Mucosa of descending colon (tissue), 3 donors: ENCODE data around the gene POLRMT. TPM values are rescaled to one million over a fixed set of nuclear protein-coding genes. Genes with fewer than 3 reads are reported as not detected.

Source experiments
- ATAC-seq: fragments of 200-7000 bp; cut with Tn5 transposase; one replicate; pipeline ENCODE4 v1.9.1; 2020; ENCODE audit warnings: mild to moderate bottlenecking, moderate library complexity
- DNase-seq, 3 donors: peaks; one replicate each; pipeline ENCODE4 v3.0.0-alpha.2; 2020
- H3K36me3 ChIP-seq: fragments of 200-600 bp; one replicate; pipeline ENCODE4 v1.8.0; 2021; ENCODE audit warnings: low read depth, mild to moderate bottlenecking
- H3K4me1 ChIP-seq: fragments of 200-600 bp; one replicate; pipeline ENCODE4 v1.8.0; 2021; ENCODE audit warnings: low read depth, mild to moderate bottlenecking
- H3K4me3 ChIP-seq: fragments of 200-600 bp; one replicate; pipeline ENCODE4 v1.8.0; 2021; ENCODE audit warnings: mild to moderate bottlenecking
- H3K9me3 ChIP-seq: fragments of 200-600 bp; one replicate; pipeline ENCODE4 v1.8.0; 2021; ENCODE audit warnings: mild to moderate bottlenecking
- intact Hi-C, 2 donors: fragments of 100-400 bp; cut with DNase I in 1 of 2; cut with micrococcal nuclease in 1 of 2; formaldehyde crosslinking; loops; one replicate each; pipeline versions ENCODE4 v1.11.0 to v1.11.1; 2022; cut with DNase I, micrococcal nuclease
- total RNA-seq, 3 donors: library from RNA; stranded (reverse); fragmentation: NEBNext Ultra II Directional in 2 of 3; extraction: Animal tissue kit (Norgen Biotek cat#: 25700) in 2 of 3; gene quantifications; one replicate each; pipeline versions ENCODE4 v1.2.1 to v1.2.4, GENCODE V29; 2021 to 2023
- TF ChIP-seq, protein P1 (sequence below): fragments of 200-600 bp; IDR thresholded peaks from one replicate; pipeline ENCODE4 v1.8.0; 2022; ENCODE audit warnings: antibody characterized with exemption, mild to moderate bottlenecking
- donor health status: DM: no; HTN: no; CAD: no; lungs with moderate emphysema.
- donor health status: DM: no; HTN: no; CAD: no.
- donor health status: DM: no; HTN: yes; CAD: no.

The POLRMT gene
- total RNA-seq, 3 donors from 2014 or later, result 48.3 to 61.1 (median 51.1) TPM

DNA sequence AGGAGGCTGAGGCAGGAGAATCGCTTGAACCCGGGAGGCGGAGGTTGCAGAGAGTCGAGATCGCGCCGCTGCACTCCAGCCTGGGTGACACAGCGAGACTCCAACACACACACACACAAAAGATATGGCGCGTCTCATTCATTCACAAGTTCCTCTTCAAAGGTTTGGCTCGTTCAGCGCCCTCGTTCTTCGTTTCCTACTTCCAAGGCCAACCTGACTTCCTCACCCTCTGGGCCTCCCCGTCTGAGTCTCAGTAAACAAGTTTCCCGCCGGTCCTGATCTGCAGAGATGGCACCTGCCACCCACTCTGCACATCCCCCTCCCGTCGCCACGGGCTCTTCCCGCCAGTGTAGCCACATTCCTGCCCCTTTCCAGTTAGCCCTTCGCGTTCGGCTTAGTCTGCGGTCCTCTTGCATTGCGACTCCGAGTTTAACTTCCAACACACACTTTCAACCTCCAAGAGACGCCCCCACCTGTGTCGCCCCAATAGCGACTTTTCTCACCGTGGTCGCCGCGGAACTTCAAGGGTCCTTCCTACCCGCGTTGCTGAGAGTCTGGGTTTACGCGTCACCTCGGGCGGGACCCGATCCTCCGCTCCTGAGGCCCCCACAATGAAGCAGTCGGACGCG, 62.3 kb downstream of the POLRMT start:
- no peaks in the 10 kb centered on the region for H3K36me3 ChIP-seq
- intact Hi-C loops, result no loop called here
- no peaks in the 10 kb centered on the region for H3K9me3 ChIP-seq
- peaks cover 27% of the 10 kb centered on the region for H3K4me1 ChIP-seq
- DNase-seq (peak; percentile 67 to 78 (median 76)), ATAC-seq (peak; percentile 46)
- TF ChIP-seq, protein P1, sequence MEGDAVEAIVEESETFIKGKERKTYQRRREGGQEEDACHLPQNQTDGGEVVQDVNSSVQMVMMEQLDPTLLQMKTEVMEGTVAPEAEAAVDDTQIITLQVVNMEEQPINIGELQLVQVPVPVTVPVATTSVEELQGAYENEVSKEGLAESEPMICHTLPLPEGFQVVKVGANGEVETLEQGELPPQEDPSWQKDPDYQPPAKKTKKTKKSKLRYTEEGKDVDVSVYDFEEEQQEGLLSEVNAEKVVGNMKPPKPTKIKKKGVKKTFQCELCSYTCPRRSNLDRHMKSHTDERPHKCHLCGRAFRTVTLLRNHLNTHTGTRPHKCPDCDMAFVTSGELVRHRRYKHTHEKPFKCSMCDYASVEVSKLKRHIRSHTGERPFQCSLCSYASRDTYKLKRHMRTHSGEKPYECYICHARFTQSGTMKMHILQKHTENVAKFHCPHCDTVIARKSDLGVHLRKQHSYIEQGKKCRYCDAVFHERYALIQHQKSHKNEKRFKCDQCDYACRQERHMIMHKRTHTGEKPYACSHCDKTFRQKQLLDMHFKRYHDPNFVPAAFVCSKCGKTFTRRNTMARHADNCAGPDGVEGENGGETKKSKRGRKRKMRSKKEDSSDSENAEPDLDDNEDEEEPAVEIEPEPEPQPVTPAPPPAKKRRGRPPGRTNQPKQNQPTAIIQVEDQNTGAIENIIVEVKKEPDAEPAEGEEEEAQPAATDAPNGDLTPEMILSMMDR, result no peak
- peak overlapping the region; percentile 3 for H3K4me3 ChIP-seq

DNA sequence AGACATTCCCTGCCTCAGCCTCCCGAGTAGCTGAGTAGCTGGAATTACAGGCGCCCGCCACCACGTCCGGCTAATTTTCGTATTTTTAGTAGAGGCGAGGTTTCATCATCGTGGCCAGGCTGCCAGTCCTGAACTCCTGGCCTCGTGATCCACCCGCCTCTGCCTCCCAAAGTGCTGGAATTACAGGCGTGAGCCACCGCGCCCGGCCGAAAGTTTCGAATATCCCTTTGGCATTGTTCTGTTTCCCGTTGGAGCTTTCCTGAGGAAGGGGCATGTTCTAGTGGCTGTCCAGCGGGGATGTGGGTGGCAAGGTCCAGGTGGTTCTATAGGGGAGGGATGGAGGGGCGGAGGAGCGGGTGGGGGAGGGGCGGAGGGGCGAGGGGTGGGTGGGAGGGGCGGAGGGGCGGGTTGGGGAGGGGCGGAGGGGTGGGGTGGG, 63.1 kb downstream of the POLRMT start:
- TF ChIP-seq, protein P1, result no peak
- ATAC-seq, result no peak
- Histone ChIP-seq H3K4me3 (no peak overlapping the region), H3K4me1 (peaks cover 19% of the 10 kb centered on the region), H3K9me3 (no peaks in the 10 kb centered on the region), H3K36me3 (no peaks in the 10 kb centered on the region)
- intact Hi-C loops, result no loop called here
- DNase-seq, result peak in 2 of 3 donors; percentile 69 to 70

DNA sequence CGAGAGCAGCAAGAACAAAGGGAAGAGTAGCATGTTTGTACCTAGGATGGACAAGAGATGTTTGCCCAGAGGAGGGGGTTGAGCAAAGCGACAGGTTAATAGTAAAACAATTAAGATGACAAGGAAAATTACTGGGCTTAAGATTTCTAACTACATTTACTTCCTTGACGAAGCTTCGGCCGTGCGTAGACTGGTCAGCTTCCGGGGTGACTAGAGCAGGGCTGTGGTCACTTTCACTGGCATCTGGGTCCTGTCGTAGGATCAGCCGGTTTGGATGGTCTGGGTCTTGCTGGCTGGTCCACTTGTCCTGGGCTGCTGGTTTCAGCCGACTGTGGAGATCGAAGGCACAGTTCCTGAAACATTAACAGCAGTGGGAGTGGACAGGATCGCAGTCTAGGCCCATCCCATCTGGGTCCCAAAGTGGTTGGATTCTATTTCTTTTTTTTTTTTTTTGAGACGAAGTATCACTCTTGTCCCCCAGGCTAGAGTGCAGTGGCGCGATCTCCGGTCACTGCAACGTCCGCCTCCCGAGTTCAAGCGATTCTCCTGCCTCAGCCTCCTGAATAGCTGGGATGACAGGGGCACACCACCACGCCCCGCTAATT, 65.9 kb downstream of the POLRMT start:
- no peak for DNase-seq
- TF ChIP-seq, protein P1, result no peak

More for the DNA sequence above, 65.9 kb downstream of the POLRMT start:
- peaks cover 5% of the 10 kb centered on the region for H3K4me1 ChIP-seq
- intact Hi-C loops, result no loop called here
- no peaks in the 10 kb centered on the region for H3K9me3 ChIP-seq
- H3K36me3 ChIP-seq, result no peaks in the 10 kb centered on the region
- no peak for ATAC-seq
- no peak overlapping the region for H3K4me3 ChIP-seq

Other genes starting within 250 kb of the POLRMT start
- 1 to 10 TPM in 1 of 3 donors, under 1 TPM in 2; 0.17 to 1.7 (median 0.65) TPM for gene C2CD4C, start 224.4 kb downstream of the POLRMT start, total RNA-seq
- 10 to 100 TPM in 1 of 3 donors, 1 to 10 TPM in 2; 5.3 to 39.3 (median 6.0) TPM for gene SHC2, start 172.5 kb downstream of the POLRMT start, total RNA-seq
- 1 to 10 TPM; 2.3 to 4.3 (median 4.1) TPM for gene MADCAM1, start 137.1 kb downstream of the POLRMT start, total RNA-seq
- gene TPGS1, start 126.0 kb downstream of the POLRMT start, total RNA-seq, result 10 to 100 TPM; 15.5 to 20.6 (median 16.0) TPM
- 10 to 100 TPM; 64.6 to 78.0 (median 71.2) TPM for gene CDC34, start 101.8 kb downstream of the POLRMT start, total RNA-seq
- gene GZMM, start 89.5 kb downstream of the POLRMT start, total RNA-seq, result 1 to 10 TPM in 2 of 3 donors, under 1 TPM in 1; 0.76 to 1.4 (median 1.4) TPM
- gene BSG, start 60.9 kb downstream of the POLRMT start, total RNA-seq, result 1,000 to 10,000 TPM in 1 of 3 donors, 100 to 1,000 TPM in 2; 695 to 1,536 (median 896) TPM
- under 1 TPM; 0.12 to 0.89 (median 0.17) TPM for gene HCN2, start 43.7 kb downstream of the POLRMT start, total RNA-seq
- under 1 TPM in 2 of 3 donors, not detected in 1; 0.23 to 0.82 TPM for gene FGF22, start 6.3 kb upstream of the POLRMT start, total RNA-seq
- 10 to 100 TPM; 47.5 to 69.1 (median 62.0) TPM for gene RNF126, start 29.7 kb upstream of the POLRMT start, total RNA-seq
- gene FSTL3, start 42.9 kb upstream of the POLRMT start, total RNA-seq, result 10 to 100 TPM in 2 of 3 donors, 1 to 10 TPM in 1; 2.6 to 25.0 (median 12.8) TPM
- not detected for gene PRSS57, start 61.9 kb upstream of the POLRMT start, total RNA-seq
- 10 to 100 TPM in 2 of 3 donors, 1 to 10 TPM in 1; 8.1 to 58.4 (median 13.0) TPM for gene PALM, start 75.4 kb upstream of the POLRMT start, total RNA-seq
- gene MISP, start 117.6 kb upstream of the POLRMT start, total RNA-seq, result 100 to 1,000 TPM; 184 to 443 (median 361) TPM
- 100 to 1,000 TPM; 204 to 305 (median 281) TPM for gene PTBP1, start 163.9 kb upstream of the POLRMT start, total RNA-seq
- gene PLPPR3, start 188.4 kb upstream of the POLRMT start, total RNA-seq, result under 1 TPM in 1 of 3 donors, not detected in 2; 0.19 TPM
- under 1 TPM in 1 of 3 donors, not detected in 2; 0.25 TPM for gene AZU1, start 194.3 kb upstream of the POLRMT start, total RNA-seq
- gene PRTN3, start 207.5 kb upstream of the POLRMT start, total RNA-seq, result not detected
- 1 to 10 TPM in 1 of 3 donors, under 1 TPM in 2; 0.43 to 1.2 (median 0.77) TPM for gene ELANE, start 218.8 kb upstream of the POLRMT start, total RNA-seq
- 100 to 1,000 TPM in 2 of 3 donors, 10 to 100 TPM in 1; 43.1 to 209 (median 110) TPM for gene CFD, start 226.1 kb upstream of the POLRMT start, total RNA-seq